Urinary bladder (tissue), 4 donors: ENCODE data around the gene CCK. TPM values are rescaled to one million over a fixed set of nuclear protein-coding genes. Genes with fewer than 3 reads are reported as not detected.
"Not testable (repeated sequence)": the region's sequence is repeated elsewhere in the genome, so short reads cannot be mapped to it uniquely, and the experiment has no call there.

Experiments
- DNase-seq: peaks from one replicate; pipeline ENCODE4 v3.0.0-alpha.2; 2015; ENCODE audit errors: extremely low spot score
- H3K27ac ChIP-seq: one replicate; pipeline ENCODE4 v1.5.1; 2013; ENCODE audit warnings: low read depth, mild to moderate bottlenecking, moderate library complexity
- H3K36me3 ChIP-seq: one replicate; pipeline ENCODE4 v1.6.1; 2013; ENCODE audit warnings: mild to moderate bottlenecking, moderate library complexity; ENCODE audit not compliant: insufficient read depth
- H3K4me1 ChIP-seq: one replicate; pipeline ENCODE4 v1.6.1; 2013; ENCODE audit warnings: mild to moderate bottlenecking, moderate library complexity; ENCODE audit not compliant: insufficient read depth
- H3K4me3 ChIP-seq: one replicate; pipeline ENCODE4 v1.5.1; 2013; ENCODE audit warnings: low read depth, low read length
- WGBS: extraction: QIAGEN DNeasy Blood & Tissue Kit; methylation state at CpG from one replicate; pipeline ENCODE4 v1.1.7; 2013; 5-methylcytosine and 5-hydroxymethylcytosine counted together
- polyA plus RNA-seq: library from polyadenylated mRNA; stranded (reverse); fragments of 200-250 nt; gene quantifications from one replicate; pipeline ENCODE4 v1.2.3, GENCODE V29; 2013
- total RNA-seq: library from RNA; depleted of rRNA; stranded (reverse); fragments of >200 nt; gene quantifications from one replicate; pipeline ENCODE4 v1.2.3, GENCODE V29; 2014
- donor health status: healthy with polysubstance abuse.
- donor health status: healthy.

Gene CCK
- total RNA-seq: not detected
- not detected for polyA plus RNA-seq

GRCh38 chr3:42266085-42266484 is at the start of gene CCK:
Gene CCK (minus strand): TSS chr3:42266185. CDS start chr3:42263630, 2,555 bp downstream.
- H3K4me1 ChIP-seq: no peaks in the 10 kb centered on the region
- no peaks in the 10 kb centered on the region for H3K36me3 ChIP-seq
- no peak within 1 kb of the TSS for H3K4me3 ChIP-seq
- DNase-seq: no peak
- H3K27ac ChIP-seq: no peak within 1 kb of the TSS
- whole genome bisulfite sequencing: 41% methylated on average over 16 of the region's 16 CpGs

GRCh38 chr3:42314411-42314810 is 48.4 kb upstream of the CCK start:
- Histone ChIP-seq H3K27ac (no peak overlapping the region), H3K4me3 (no peak overlapping the region), H3K4me1 (no peaks in the 10 kb centered on the region), H3K36me3 (no peaks in the 10 kb centered on the region)
- 64% methylated on average over 2 of the region's 2 CpGs for WGBS
- DNase-seq: no peak

- no peak overlapping the region for H3K4me3 ChIP-seq
- H3K4me1 ChIP-seq: no peaks in the 10 kb centered on the region
- no peak overlapping the region for H3K27ac ChIP-seq
- no peak for DNase-seq
- no peaks in the 10 kb centered on the region for H3K36me3 ChIP-seq
- WGBS: 64% methylated on average over 1 of the region's 1 CpG
Measured at GRCh38 chr3:42308651-42309050, 42.7 kb upstream of the CCK start.

- H3K4me3 ChIP-seq: no peak overlapping the region
- WGBS: 69% methylated on average over 2 of the region's 2 CpGs
- no peaks in the 10 kb centered on the region for H3K4me1 ChIP-seq
- DNase-seq: no peak
- H3K27ac ChIP-seq: no peak overlapping the region
- H3K36me3 ChIP-seq: no peaks in the 10 kb centered on the region
Measured at GRCh38 chr3:42306499-42306898, 40.5 kb upstream of the CCK start.

GRCh38 chr3:42302924-42303634 is 37.1 kb upstream of the CCK start:
- 42% methylated on average over 3 of the region's 3 CpGs for WGBS
- DNase-seq: no peak
- H3K4me3 ChIP-seq: no peak overlapping the region
- H3K4me1 ChIP-seq: no peaks in the 10 kb centered on the region
- no peak overlapping the region for H3K27ac ChIP-seq
- H3K36me3 ChIP-seq: no peaks in the 10 kb centered on the region

GRCh38 chr3:42301446-42302175 is 35.6 kb upstream of the CCK start:
- WGBS: 47% methylated on average over 4 of the region's 4 CpGs
- Histone ChIP-seq H3K4me1 (no peaks in the 10 kb centered on the region), H3K4me3 (no peak overlapping the region), H3K36me3 (no peaks in the 10 kb centered on the region), H3K27ac (no peak overlapping the region)
- no peak for DNase-seq

GRCh38 chr3:42300778-42301177 is 34.8 kb upstream of the CCK start:
- Histone ChIP-seq H3K4me3 (no peak overlapping the region), H3K27ac (no peak overlapping the region), H3K36me3 (no peaks in the 10 kb centered on the region), H3K4me1 (no peaks in the 10 kb centered on the region)
- DNase-seq: no peak
- WGBS: 69% methylated on average over 3 of the region's 3 CpGs

- DNase-seq: peak; percentile 3
- Histone ChIP-seq H3K36me3 (no peaks in the 10 kb centered on the region), H3K27ac (no peak overlapping the region), H3K4me1 (no peaks in the 10 kb centered on the region), H3K4me3 (no peak overlapping the region)
- 25% methylated on average over 3 of the region's 3 CpGs for WGBS
Measured at GRCh38 chr3:42300013-42300412, 34.0 kb upstream of the CCK start.

- DNase-seq: no peak
- Histone ChIP-seq H3K36me3 (no peaks in the 10 kb centered on the region), H3K4me3 (no peak overlapping the region), H3K4me1 (no peaks in the 10 kb centered on the region), H3K27ac (no peak overlapping the region)
- 61% methylated on average over 2 of the region's 2 CpGs for WGBS
Measured at GRCh38 chr3:42298259-42298658, 32.3 kb upstream of the CCK start.

GRCh38 chr3:42292009-42292408 is 26.0 kb upstream of the CCK start:
- no peak overlapping the region for H3K27ac ChIP-seq
- 75% methylated on average over 1 of the region's 1 CpG for WGBS
- H3K4me1 ChIP-seq: no peaks in the 10 kb centered on the region
- no peak overlapping the region for H3K4me3 ChIP-seq
- DNase-seq: no peak
- no peaks in the 10 kb centered on the region for H3K36me3 ChIP-seq

GRCh38 chr3:42290966-42291714 is 25.2 kb upstream of the CCK start:
- no peak for DNase-seq
- H3K36me3 ChIP-seq: no peaks in the 10 kb centered on the region
- no peak overlapping the region for H3K4me3 ChIP-seq
- no peak overlapping the region for H3K27ac ChIP-seq
- no peaks in the 10 kb centered on the region for H3K4me1 ChIP-seq
- WGBS: 74% methylated on average over 5 of the region's 5 CpGs

GRCh38 chr3:42289026-42289425 is 23.0 kb upstream of the CCK start:
- Histone ChIP-seq H3K27ac (no peak overlapping the region), H3K36me3 (no peaks in the 10 kb centered on the region), H3K4me3 (no peak overlapping the region), H3K4me1 (no peaks in the 10 kb centered on the region)
- 25% methylated on average over 1 of the region's 1 CpG for WGBS
- DNase-seq: no peak

- Histone ChIP-seq H3K4me1 (no peaks in the 10 kb centered on the region), H3K27ac (no peak overlapping the region), H3K4me3 (no peak overlapping the region), H3K36me3 (no peaks in the 10 kb centered on the region)
- no peak for DNase-seq
- 85% methylated on average over 2 of the region's 2 CpGs for WGBS
Measured at GRCh38 chr3:42288385-42288784, 22.4 kb upstream of the CCK start.

GRCh38 chr3:42287423-42287822 is 21.4 kb upstream of the CCK start:
- not testable (repeated sequence) for H3K4me1 ChIP-seq, H3K36me3 ChIP-seq, DNase-seq, H3K4me3 ChIP-seq, H3K27ac ChIP-seq
- WGBS: 85% methylated on average over 8 of the region's 8 CpGs
